Ovary (tissue), 3 donors: ENCODE data around the gene DESI1.

Experiments
- CTCF ChIP-seq, 3 donors: fragments of 450-650 bp in 2 of 3; fragments of 200-600 bp in 1 of 3; IDR thresholded peaks; one replicate each; pipeline versions ENCODE4 v1.5.1 to v1.8.0; 2016 to 2022; ENCODE audit warnings: antibody characterized with exemption in 3 of 3, mild to moderate bottlenecking in 1 of 3
- EP300 ChIP-seq: sonication (generic); formaldehyde crosslinking; IDR thresholded peaks from one replicate; pipeline ENCODE4 v1.6.1; 2017; ENCODE audit warnings: antibody characterized with exemption
- POLR2A ChIP-seq: fragments of 450-650 bp; IDR thresholded peaks from one replicate; pipeline ENCODE4 v1.6.1; 2017; ENCODE audit warnings: antibody characterized with exemption, mild to moderate bottlenecking, moderate library complexity
- donor health status: DM: no; HTN: no; CAD: no.

GRCh38 chr22:41636467-41636866 lies 15.6 kb upstream of the DESI1 start:
- no peak for TF ChIP-seq CTCF (IDR thresholded peaks at IDR 0.05)
- no peak for TF ChIP-seq POLR2A
- TF ChIP-seq EP300: no peak
